ENCODE data around the gene ELF1.

ELF1 gene

DNA sequence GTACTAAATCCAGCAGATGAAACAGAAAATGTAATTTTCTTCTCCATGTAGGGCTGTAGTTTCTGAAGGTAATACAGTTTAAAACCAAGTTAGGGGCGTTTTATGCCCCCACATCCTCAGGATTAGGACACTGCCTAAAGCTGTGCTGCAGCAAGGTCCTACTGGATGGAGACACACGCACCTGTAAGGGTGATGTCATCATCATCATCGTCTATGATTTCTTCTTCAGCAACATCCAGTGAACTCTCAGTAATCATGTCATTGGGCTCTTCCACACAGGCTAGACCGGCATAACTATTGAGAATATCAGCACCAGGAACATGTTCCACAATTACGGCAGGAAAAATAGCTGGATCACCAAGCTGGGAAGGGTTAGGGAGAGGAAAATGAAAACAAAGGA lies 60.5 kb downstream of the ELF1 start:
- Histone ChIP-seq H3K4ac (ENCODE audit: low read length) (no peak overlapping the region), H3K79me1 (ENCODE audit: low read depth, low read length) (no peaks in the 10 kb centered on the region), H3K9me3 (replicated peaks in 1 of 2; ENCODE audit: control insufficient read depth in 2 of 2, insufficient read depth in 1 of 2, low read depth in 1 of 2, low read length in 2 of 2) (peaks cover 0 to 2% of the 10 kb centered on the region in 2 donors), H2BK120ac (ENCODE audit: low read depth, low read length) (no peak overlapping the region), H2BK12ac (ENCODE audit: low read length) (no peak overlapping the region), H3K4me3 (ENCODE audit: low read length in 2 of 2) (no peak overlapping the region), H3K4me2 (ENCODE audit: insufficient read depth, low read length, poor library complexity, severe bottlenecking) (no peak overlapping the region), H3K27me3 (ENCODE audit: control insufficient read depth in 3 of 3, insufficient read depth in 3 of 3, low read depth in 1 of 3, low read length in 3 of 3) (no peaks in the 10 kb centered on the region), H3K27ac (replicated peaks; ENCODE audit: low read length) (no peak overlapping the region), H2AFZ (ENCODE audit: low read length) (no peak overlapping the region), H3K14ac (ENCODE audit: low read length) (no peak overlapping the region), H3K9ac (ENCODE audit: low read depth, low read length, poor library complexity) (no peak overlapping the region), H4K91ac (ENCODE audit: low read depth, low read length, poor library complexity) (no peak overlapping the region), H3K4me1 (ENCODE audit: control insufficient read depth in 2 of 2, insufficient read depth in 1 of 2, low read depth in 1 of 2, low read length in 2 of 2) (no peaks in the 10 kb centered on the region), H2BK5ac (ENCODE audit: low read length) (no peak overlapping the region), H3K36me3 (replicated peaks in 1 of 2; ENCODE audit: control insufficient read depth in 2 of 2, insufficient read depth in 2 of 2, low read length in 2 of 2) (no peaks in the 10 kb centered on the region), H2AK5ac (ENCODE audit: low read depth, low read length) (no peak overlapping the region), H3K23ac (ENCODE audit: low read depth, low read length, poor library complexity) (no peak overlapping the region), H3K18ac (ENCODE audit: low read length) (no peak overlapping the region), H2BK15ac (ENCODE audit: low read length) (no peak overlapping the region), H4K8ac (ENCODE audit: low read depth, low read length) (no peak overlapping the region)
- DNase-seq (ENCODE audit: low spot score), result no peak
- no CpG with 5 or more reads among the region's 5 CpGs for WGBS, 2 donors (ENCODE audit: extremely low coverage in 2 of 2, insufficient read length in 2 of 2, insufficient replicate concordance in 1 of 2)

DNA sequence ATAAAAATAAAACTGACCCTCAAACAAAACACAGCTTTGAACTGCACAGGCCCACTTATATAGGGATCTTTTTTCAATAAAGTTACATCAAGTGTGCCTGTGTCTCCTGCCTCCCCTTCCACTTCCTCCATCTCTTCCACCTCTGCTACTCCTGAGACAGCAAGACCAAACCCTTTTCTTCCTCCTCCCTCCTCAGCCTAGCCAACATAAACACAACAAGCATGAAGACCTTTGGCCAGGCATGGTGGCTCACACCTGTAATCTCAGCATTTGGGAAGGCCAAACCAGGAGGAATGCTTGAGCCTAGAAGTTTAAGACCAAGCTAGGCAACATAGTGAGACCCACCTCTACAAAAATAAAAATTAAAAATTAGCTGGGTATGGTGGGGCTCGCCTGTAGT lies 72.6 kb downstream of the ELF1 start:
- Histone ChIP-seq H3K14ac (ENCODE audit: low read length) (no peak overlapping the region), H4K8ac (ENCODE audit: low read depth, low read length) (no peak overlapping the region), H3K4me1 (ENCODE audit: control insufficient read depth in 2 of 2, insufficient read depth in 1 of 2, low read depth in 1 of 2, low read length in 2 of 2) (no peaks in the 10 kb centered on the region), H2BK15ac (ENCODE audit: low read length) (no peak overlapping the region), H3K18ac (ENCODE audit: low read length) (no peak overlapping the region), H3K9me3 (replicated peaks in 1 of 2; ENCODE audit: control insufficient read depth in 2 of 2, insufficient read depth in 1 of 2, low read depth in 1 of 2, low read length in 2 of 2) (no peaks in the 10 kb centered on the region), H3K4me2 (ENCODE audit: insufficient read depth, low read length, poor library complexity, severe bottlenecking) (no peak overlapping the region), H2AFZ (ENCODE audit: low read length) (no peak overlapping the region), H3K79me1 (ENCODE audit: low read depth, low read length) (no peaks in the 10 kb centered on the region), H3K27me3 (ENCODE audit: control insufficient read depth in 3 of 3, insufficient read depth in 3 of 3, low read depth in 1 of 3, low read length in 3 of 3) (no peaks in the 10 kb centered on the region), H2AK5ac (ENCODE audit: low read depth, low read length) (no peak overlapping the region), H2BK5ac (ENCODE audit: low read length) (no peak overlapping the region), H3K9ac (ENCODE audit: low read depth, low read length, poor library complexity) (no peak overlapping the region), H3K4ac (ENCODE audit: low read length) (no peak overlapping the region), H2BK12ac (ENCODE audit: low read length) (no peak overlapping the region), H3K4me3 (ENCODE audit: low read length in 2 of 2) (no peak overlapping the region), H3K27ac (replicated peaks; ENCODE audit: low read length) (no peak overlapping the region), H4K91ac (ENCODE audit: low read depth, low read length, poor library complexity) (no peak overlapping the region), H3K23ac (ENCODE audit: low read depth, low read length, poor library complexity) (no peak overlapping the region), H3K36me3 (replicated peaks in 1 of 2; ENCODE audit: control insufficient read depth in 2 of 2, insufficient read depth in 2 of 2, low read length in 2 of 2) (no peaks in the 10 kb centered on the region), H2BK120ac (ENCODE audit: low read depth, low read length) (no peak overlapping the region)
- WGBS, 2 donors (ENCODE audit: extremely low coverage in 2 of 2, insufficient read length in 2 of 2, insufficient replicate concordance in 1 of 2), result no CpG with 5 or more reads among the region's 1 CpG
- no peak for DNase-seq (ENCODE audit: low spot score)

DNA sequence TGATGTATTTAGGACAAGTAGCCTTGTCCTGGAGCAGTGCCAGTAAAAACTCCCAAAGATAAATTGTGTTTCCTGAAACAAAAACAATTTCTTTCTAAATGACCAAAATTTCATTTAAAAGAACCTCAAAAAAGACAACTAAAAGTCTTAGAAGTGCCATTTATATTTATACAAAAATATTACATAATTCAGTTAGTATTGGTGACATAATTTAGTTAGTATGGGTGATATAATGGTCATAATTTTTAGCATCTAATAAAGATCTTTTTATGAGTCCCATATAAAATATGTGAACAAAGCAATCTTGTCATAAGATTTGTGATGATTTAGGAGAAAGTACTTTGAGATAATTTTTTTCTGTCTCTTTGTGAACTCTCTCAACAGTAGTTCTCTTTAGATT lies 76.0 kb downstream of the ELF1 start:
- no peak overlapping the region for H2BK15ac ChIP-seq (ENCODE audit: low read length)
- H4K8ac ChIP-seq (ENCODE audit: low read depth, low read length), result no peak overlapping the region
- H2BK120ac ChIP-seq (ENCODE audit: low read depth, low read length), result no peak overlapping the region
- no peak for DNase-seq (ENCODE audit: low spot score)
- H3K27ac ChIP-seq (replicated peaks; ENCODE audit: low read length), result no peak overlapping the region
- H3K79me1 ChIP-seq (ENCODE audit: low read depth, low read length), result no peaks in the 10 kb centered on the region
- H3K4me1 ChIP-seq (ENCODE audit: control insufficient read depth in 2 of 2, insufficient read depth in 1 of 2, low read depth in 1 of 2, low read length in 2 of 2), result no peaks in the 10 kb centered on the region
- H3K18ac ChIP-seq (ENCODE audit: low read length), result no peak overlapping the region
- H3K9ac ChIP-seq (ENCODE audit: low read depth, low read length, poor library complexity), result no peak overlapping the region
- no peak overlapping the region for H3K4ac ChIP-seq (ENCODE audit: low read length)
- no peak overlapping the region for H3K23ac ChIP-seq (ENCODE audit: low read depth, low read length, poor library complexity)
- H3K4me3 ChIP-seq (ENCODE audit: low read length in 2 of 2), result no peak overlapping the region
- no peaks in the 10 kb centered on the region for H3K27me3 ChIP-seq (ENCODE audit: control insufficient read depth in 3 of 3, insufficient read depth in 3 of 3, low read depth in 1 of 3, low read length in 3 of 3)
- H2BK12ac ChIP-seq (ENCODE audit: low read length), result no peak overlapping the region
- H3K36me3 ChIP-seq (replicated peaks in 1 of 2; ENCODE audit: control insufficient read depth in 2 of 2, insufficient read depth in 2 of 2, low read length in 2 of 2), result peaks cover 2 to 5% of the 10 kb centered on the region in 2 donors
- no peak overlapping the region for H2AFZ ChIP-seq (ENCODE audit: low read length)
- H2BK5ac ChIP-seq (ENCODE audit: low read length), result no peak overlapping the region
- no peaks in the 10 kb centered on the region for H3K9me3 ChIP-seq (replicated peaks in 1 of 2; ENCODE audit: control insufficient read depth in 2 of 2, insufficient read depth in 1 of 2, low read depth in 1 of 2, low read length in 2 of 2)
- H3K14ac ChIP-seq (ENCODE audit: low read length), result no peak overlapping the region
- H3K4me2 ChIP-seq (ENCODE audit: insufficient read depth, low read length, poor library complexity, severe bottlenecking), result no peak overlapping the region
- no peak overlapping the region for H2AK5ac ChIP-seq (ENCODE audit: low read depth, low read length)
- H4K91ac ChIP-seq (ENCODE audit: low read depth, low read length, poor library complexity), result no peak overlapping the region

DNA sequence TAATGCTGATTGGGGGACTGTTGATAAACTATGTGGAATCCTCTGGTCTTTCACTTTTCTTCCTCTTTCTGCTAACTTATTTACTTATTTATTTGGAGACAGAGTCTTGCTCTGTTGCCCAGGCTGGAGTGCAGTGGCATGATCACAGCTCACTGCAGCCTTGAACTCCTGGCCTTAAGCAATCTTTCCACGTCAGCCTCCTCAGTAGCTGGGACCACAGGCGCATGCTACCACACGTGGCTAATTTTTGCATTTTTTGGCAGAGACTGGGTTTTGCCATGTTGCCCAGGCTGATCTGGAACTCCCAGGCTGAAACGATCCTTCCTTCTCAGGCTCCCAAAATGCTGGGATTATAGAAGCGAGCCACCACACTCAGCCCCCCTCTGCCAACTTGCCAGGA lies 77.5 kb downstream of the ELF1 start:
- no peak overlapping the region for H3K23ac ChIP-seq (ENCODE audit: low read depth, low read length, poor library complexity)
- H2AK5ac ChIP-seq (ENCODE audit: low read depth, low read length), result no peak overlapping the region
- no peaks in the 10 kb centered on the region for H3K27me3 ChIP-seq (ENCODE audit: control insufficient read depth in 3 of 3, insufficient read depth in 3 of 3, low read depth in 1 of 3, low read length in 3 of 3)
- no CpG with 5 or more reads among the region's 5 CpGs for WGBS, 2 donors (ENCODE audit: extremely low coverage in 2 of 2, insufficient read length in 2 of 2, insufficient replicate concordance in 1 of 2)
- H3K14ac ChIP-seq (ENCODE audit: low read length), result no peak overlapping the region
- H3K9ac ChIP-seq (ENCODE audit: low read depth, low read length, poor library complexity), result no peak overlapping the region
- H2BK15ac ChIP-seq (ENCODE audit: low read length), result no peak overlapping the region
- no peak overlapping the region for H3K18ac ChIP-seq (ENCODE audit: low read length)
- H3K4me1 ChIP-seq (ENCODE audit: control insufficient read depth in 2 of 2, insufficient read depth in 1 of 2, low read depth in 1 of 2, low read length in 2 of 2), result no peaks in the 10 kb centered on the region
- peaks cover 2 to 5% of the 10 kb centered on the region in 2 donors for H3K36me3 ChIP-seq (replicated peaks in 1 of 2; ENCODE audit: control insufficient read depth in 2 of 2, insufficient read depth in 2 of 2, low read length in 2 of 2)
- no peak overlapping the region for H2BK5ac ChIP-seq (ENCODE audit: low read length)
- H2BK120ac ChIP-seq (ENCODE audit: low read depth, low read length), result no peak overlapping the region
- no peaks in the 10 kb centered on the region for H3K9me3 ChIP-seq (replicated peaks in 1 of 2; ENCODE audit: control insufficient read depth in 2 of 2, insufficient read depth in 1 of 2, low read depth in 1 of 2, low read length in 2 of 2)
- no peak overlapping the region for H4K91ac ChIP-seq (ENCODE audit: low read depth, low read length, poor library complexity)
- no peak overlapping the region for H3K4me3 ChIP-seq (ENCODE audit: low read length in 2 of 2)
- no peak overlapping the region for H2AFZ ChIP-seq (ENCODE audit: low read length)
- H3K79me1 ChIP-seq (ENCODE audit: low read depth, low read length), result no peaks in the 10 kb centered on the region
- DNase-seq (ENCODE audit: low spot score), result no peak
- no peak overlapping the region for H2BK12ac ChIP-seq (ENCODE audit: low read length)
- no peak overlapping the region for H3K27ac ChIP-seq (replicated peaks; ENCODE audit: low read length)
- no peak overlapping the region for H3K4me2 ChIP-seq (ENCODE audit: insufficient read depth, low read length, poor library complexity, severe bottlenecking)
- no peak overlapping the region for H3K4ac ChIP-seq (ENCODE audit: low read length)
- no peak overlapping the region for H4K8ac ChIP-seq (ENCODE audit: low read depth, low read length)

Measured in neuronal stem cell (in vitro differentiated cells).